ENCODE results near the gene S100A1.

S100A1 gene

DNA sequence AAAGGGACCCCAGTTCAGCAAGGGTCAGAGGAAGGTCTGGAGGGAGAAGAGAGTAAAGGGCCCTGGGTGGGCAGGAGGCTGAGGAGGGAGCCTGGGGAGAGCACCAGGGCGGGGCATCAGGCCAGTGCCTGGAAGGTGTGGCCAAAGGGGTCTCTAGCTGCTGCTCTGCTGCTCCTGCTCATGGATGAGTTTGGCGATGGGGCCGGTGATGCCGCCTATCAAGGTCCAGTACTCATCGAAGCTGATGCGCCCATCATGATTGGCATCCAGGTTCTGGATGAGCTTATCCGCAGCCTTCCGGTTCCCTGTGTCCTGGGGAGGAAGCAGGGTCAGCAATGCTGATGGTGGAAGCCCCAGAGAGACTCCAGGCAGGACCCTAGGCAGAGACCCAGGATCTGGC lies 20.9 kb upstream of the S100A1 start:
- DNase-seq (ENCODE audit: extremely low read depth, insufficient read length) = no peak
- Histone ChIP-seq H3K36me3 (ENCODE audit: control insufficient read depth, insufficient read depth, low read length) (no peaks in the 10 kb centered on the region), H3K4me3 (replicated peaks; ENCODE audit: low read depth, low read length) (no peak overlapping the region), H3K27me3 (replicated peaks; ENCODE audit: control insufficient read depth, insufficient read depth, low read length) (no peaks in the 10 kb centered on the region; the same call in 1 of the 2 replicates)
- no peak for TF ChIP-seq CTCF (IDR thresholded peaks at IDR 0.05; ENCODE audit: insufficient read depth, low read length, poor library complexity, severe bottlenecking)

DNA sequence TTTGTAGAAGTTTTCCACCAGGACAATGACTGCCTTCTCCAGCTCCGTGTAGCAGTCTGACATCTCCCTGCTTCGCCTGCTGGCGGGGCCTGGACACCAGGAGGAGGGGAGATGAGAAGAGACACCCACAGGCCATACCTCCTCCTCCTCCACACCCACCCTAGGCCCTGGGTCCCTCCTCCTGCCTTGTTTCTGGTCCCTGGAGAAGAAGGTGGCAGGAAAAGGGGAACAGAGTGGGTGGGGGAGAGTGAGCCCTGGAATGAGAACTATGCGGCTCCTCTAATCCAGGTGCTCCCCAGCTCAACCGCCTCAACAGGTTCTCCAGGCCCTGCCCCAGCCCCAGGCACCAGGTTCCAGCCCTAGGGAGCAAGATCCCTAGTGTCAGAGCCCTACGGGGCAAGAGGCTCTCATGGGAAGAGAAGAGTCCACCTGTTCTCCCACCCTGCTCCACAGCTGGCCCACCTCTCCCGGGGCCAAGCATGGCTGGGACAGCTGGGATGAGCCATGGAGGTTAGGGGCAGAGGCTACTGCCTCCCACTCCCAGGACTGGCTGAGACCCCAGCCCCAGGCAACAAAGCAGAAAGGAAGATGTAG lies 20.0 kb upstream of the S100A1 start:
- no peaks in the 10 kb centered on the region; the same call in 1 of the 2 replicates for H3K27me3 ChIP-seq (replicated peaks; ENCODE audit: control insufficient read depth, insufficient read depth, low read length)
- no peak for TF ChIP-seq CTCF (IDR thresholded peaks at IDR 0.05; ENCODE audit: insufficient read depth, low read length, poor library complexity, severe bottlenecking)
- no peak overlapping the region for H3K4me3 ChIP-seq (replicated peaks; ENCODE audit: low read depth, low read length)
- H3K36me3 ChIP-seq (ENCODE audit: control insufficient read depth, insufficient read depth, low read length) = no peaks in the 10 kb centered on the region
- no peak for DNase-seq (ENCODE audit: extremely low read depth, insufficient read length)

- Histone ChIP-seq H3K27me3 (replicated peaks; ENCODE audit: control insufficient read depth, insufficient read depth, low read length) (no peaks in the 10 kb centered on the region; the same call in 1 of the 2 replicates), H3K4me3 (replicated peaks; ENCODE audit: low read depth, low read length) (no peak overlapping the region), H3K36me3 (ENCODE audit: control insufficient read depth, insufficient read depth, low read length) (no peaks in the 10 kb centered on the region)
- DNase-seq (ENCODE audit: extremely low read depth, insufficient read length) = no peak
- TF ChIP-seq CTCF (IDR thresholded peaks at IDR 0.05; ENCODE audit: insufficient read depth, low read length, poor library complexity, severe bottlenecking) = no peak
Measured at GRCh38 chr1:153608742-153609584, 19.3 kb upstream of the S100A1 start.

DNA sequence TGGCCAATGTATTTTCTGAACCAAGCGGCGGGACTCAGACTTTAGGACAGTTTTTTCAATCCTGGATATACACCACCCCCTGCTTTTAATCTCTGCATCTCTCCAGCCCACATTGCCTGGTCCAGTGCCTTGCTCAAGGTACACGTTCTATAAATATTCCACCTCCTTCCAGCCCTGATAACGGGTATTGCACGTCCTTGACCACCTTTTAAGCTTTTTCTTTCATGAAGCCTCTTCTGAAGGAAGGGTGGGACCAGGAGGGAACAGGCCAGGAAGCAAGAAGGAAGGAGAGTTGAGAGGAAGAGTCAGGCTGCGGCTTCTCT lies 18.7 kb upstream of the S100A1 start:
- no peak overlapping the region for H3K4me3 ChIP-seq (replicated peaks; ENCODE audit: low read depth, low read length)

DNA sequence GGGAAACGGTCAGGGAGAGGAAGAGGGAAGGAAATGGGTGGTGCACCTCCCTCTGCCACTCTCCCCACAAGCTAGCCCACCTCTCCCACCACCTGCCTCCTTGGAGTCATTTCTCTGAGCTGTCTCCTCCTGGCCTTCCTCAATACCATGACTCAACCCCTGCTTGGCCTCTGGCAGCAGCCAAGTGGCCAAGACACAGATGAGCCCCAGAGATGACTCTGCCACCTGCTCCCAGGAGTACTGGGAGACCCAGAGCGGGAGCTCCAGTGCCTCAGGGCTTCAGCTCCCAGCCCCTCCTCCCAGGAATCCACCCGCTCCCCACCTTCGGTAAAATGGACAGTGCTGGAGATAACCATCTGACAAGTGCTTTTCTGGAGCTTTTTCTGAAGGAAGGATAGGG lies 17.9 kb upstream of the S100A1 start:
- DNase-seq (ENCODE audit: extremely low read depth, insufficient read length) = no peak
- TF ChIP-seq CTCF (IDR thresholded peaks at IDR 0.05; ENCODE audit: insufficient read depth, low read length, poor library complexity, severe bottlenecking) = no peak
- H3K4me3 ChIP-seq (replicated peaks; ENCODE audit: low read depth, low read length) = no peak overlapping the region

More for the DNA sequence above, 18.7 kb upstream of the S100A1 start:
- Histone ChIP-seq H3K36me3 (ENCODE audit: control insufficient read depth, insufficient read depth, low read length) (no peaks in the 10 kb centered on the region), H3K27me3 (replicated peaks; ENCODE audit: control insufficient read depth, insufficient read depth, low read length) (no peaks in the 10 kb centered on the region; the same call in 1 of the 2 replicates)
- TF ChIP-seq CTCF (IDR thresholded peaks at IDR 0.05; ENCODE audit: insufficient read depth, low read length, poor library complexity, severe bottlenecking) = no peak
- DNase-seq (ENCODE audit: extremely low read depth, insufficient read length) = no peak

More for the DNA sequence above, 17.9 kb upstream of the S100A1 start:
- Histone ChIP-seq H3K36me3 (ENCODE audit: control insufficient read depth, insufficient read depth, low read length) (no peaks in the 10 kb centered on the region), H3K27me3 (replicated peaks; ENCODE audit: control insufficient read depth, insufficient read depth, low read length) (no peaks in the 10 kb centered on the region; the same call in 1 of the 2 replicates)

All from GM06990 (cell line).